ENCODE measurements around the gene SPATA1.
A peak's percentile ranks its signal among the peaks of the same experiment; 100 is the strongest.

SPATA1 gene

DNA sequence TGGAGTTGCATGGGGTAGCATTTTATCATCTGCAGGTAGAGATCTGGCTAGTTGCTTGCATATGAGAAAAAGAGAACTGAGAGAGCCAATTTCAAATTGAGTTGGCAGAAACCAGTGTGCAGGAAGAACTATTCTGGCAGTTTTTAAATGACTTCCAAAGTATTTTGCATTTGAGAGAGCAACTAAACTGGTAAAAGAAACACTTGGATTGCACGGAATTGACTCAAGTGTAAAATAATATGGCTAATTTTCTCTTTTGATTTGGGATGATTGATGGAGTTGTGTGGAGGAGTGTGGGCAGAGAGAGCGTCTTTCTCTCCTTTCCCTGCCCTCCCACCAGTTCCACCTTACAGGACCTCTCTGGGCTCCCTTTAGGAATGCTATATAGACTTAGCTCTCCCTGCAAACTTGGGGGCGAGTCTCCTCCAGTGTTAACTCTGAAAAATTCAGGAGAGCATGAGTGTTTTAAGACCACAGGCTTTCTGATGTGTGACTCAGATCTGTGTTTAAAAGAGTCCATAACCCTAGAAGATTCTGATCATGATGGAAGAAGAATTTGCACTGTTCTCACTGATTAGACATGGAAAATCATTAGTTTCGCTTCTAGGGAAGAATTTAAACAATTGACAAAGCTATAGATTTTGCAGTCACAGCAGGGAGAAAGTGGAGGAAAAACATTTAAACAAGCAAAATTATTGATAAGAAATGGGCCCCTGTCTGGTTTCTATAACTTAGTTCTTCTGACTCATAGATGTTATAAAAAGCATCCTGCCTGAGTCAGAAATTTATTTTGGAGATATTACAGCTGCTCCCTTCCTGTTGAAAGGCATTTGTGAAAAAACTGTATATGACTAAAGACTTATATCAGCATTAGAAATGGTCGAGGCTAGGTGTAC is 92.9 kb downstream of the SPATA1 start:
- TF ChIP-seq, protein P1, sequence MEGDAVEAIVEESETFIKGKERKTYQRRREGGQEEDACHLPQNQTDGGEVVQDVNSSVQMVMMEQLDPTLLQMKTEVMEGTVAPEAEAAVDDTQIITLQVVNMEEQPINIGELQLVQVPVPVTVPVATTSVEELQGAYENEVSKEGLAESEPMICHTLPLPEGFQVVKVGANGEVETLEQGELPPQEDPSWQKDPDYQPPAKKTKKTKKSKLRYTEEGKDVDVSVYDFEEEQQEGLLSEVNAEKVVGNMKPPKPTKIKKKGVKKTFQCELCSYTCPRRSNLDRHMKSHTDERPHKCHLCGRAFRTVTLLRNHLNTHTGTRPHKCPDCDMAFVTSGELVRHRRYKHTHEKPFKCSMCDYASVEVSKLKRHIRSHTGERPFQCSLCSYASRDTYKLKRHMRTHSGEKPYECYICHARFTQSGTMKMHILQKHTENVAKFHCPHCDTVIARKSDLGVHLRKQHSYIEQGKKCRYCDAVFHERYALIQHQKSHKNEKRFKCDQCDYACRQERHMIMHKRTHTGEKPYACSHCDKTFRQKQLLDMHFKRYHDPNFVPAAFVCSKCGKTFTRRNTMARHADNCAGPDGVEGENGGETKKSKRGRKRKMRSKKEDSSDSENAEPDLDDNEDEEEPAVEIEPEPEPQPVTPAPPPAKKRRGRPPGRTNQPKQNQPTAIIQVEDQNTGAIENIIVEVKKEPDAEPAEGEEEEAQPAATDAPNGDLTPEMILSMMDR (IDR thresholded peaks at IDR 0.05; ENCODE audit: low read depth, low read length) = no peak
- Histone ChIP-seq H3K4me3 (ENCODE audit: low read length) (peak overlapping the region; percentile 73), H3K4me2 (ENCODE audit: low read length) (peak overlapping the region; percentile 100), H3K4me1 (ENCODE audit: low read length) (peaks cover 46% of the 10 kb centered on the region), H3K9me3 (ENCODE audit: insufficient read depth, low read length) (no peaks in the 10 kb centered on the region), H3K27ac (ENCODE audit: low read length) (peak overlapping the region; percentile 100), H3K27me3 (ENCODE audit: low read depth, low read length) (no peaks in the 10 kb centered on the region), H3K9ac (ENCODE audit: low read length) (peak overlapping the region; percentile 93), H3K79me2 (ENCODE audit: low read length) (no peaks in the 10 kb centered on the region), H4K20me1 (ENCODE audit: insufficient read depth, low read length) (no peaks in the 10 kb centered on the region), H3K36me3 (replicated peaks; ENCODE audit: low read depth, low read length) (no peaks in the 10 kb centered on the region), H2AFZ (ENCODE audit: low read depth, low read length) (peak overlapping the region; percentile 16; the same call in 1 of the 2 replicates)

DNA sequence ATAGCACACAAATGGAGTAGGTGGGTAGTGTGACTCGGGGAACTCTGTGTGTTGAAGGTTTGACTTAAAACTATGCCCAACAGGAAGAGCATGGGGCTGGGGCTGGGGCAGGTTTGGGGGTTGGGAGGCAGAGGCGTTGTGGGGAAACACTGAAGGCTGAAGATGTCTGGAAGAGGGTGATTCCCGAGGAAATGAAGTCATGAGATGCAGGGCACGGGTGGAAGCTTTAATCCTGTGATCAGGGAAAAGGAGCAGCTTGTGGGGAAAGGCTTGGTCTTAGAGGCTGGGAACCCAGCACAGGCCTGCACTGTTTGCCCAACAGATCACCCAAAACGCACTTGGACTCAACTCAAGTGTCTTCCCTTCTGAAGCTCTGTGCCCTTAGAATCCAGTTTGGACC is 94.6 kb downstream of the SPATA1 start:
- TF ChIP-seq, protein P1 (IDR thresholded peaks at IDR 0.05; ENCODE audit: low read depth, low read length) = no peak
- TF ChIP-seq EZH2phosphoT487 (IDR thresholded peaks at IDR 0.05; ENCODE audit: low read depth) = no peak
- Histone ChIP-seq H3K27me3 (ENCODE audit: low read depth, low read length) (no peaks in the 10 kb centered on the region), H3K9ac (ENCODE audit: low read length) (no peak overlapping the region), H2AFZ (ENCODE audit: low read depth, low read length) (no peak overlapping the region), H3K4me3 (ENCODE audit: low read length) (no peak overlapping the region), H4K20me1 (ENCODE audit: insufficient read depth, low read length) (no peaks in the 10 kb centered on the region), H3K27ac (ENCODE audit: low read length) (peak overlapping the region; percentile 100), H3K4me1 (ENCODE audit: low read length) (peaks cover 46% of the 10 kb centered on the region), H3K36me3 (replicated peaks; ENCODE audit: low read depth, low read length) (no peaks in the 10 kb centered on the region), H3K4me2 (ENCODE audit: low read length) (no peak overlapping the region), H3K79me2 (ENCODE audit: low read length) (no peaks in the 10 kb centered on the region), H3K9me3 (ENCODE audit: insufficient read depth, low read length) (no peaks in the 10 kb centered on the region)

DNA sequence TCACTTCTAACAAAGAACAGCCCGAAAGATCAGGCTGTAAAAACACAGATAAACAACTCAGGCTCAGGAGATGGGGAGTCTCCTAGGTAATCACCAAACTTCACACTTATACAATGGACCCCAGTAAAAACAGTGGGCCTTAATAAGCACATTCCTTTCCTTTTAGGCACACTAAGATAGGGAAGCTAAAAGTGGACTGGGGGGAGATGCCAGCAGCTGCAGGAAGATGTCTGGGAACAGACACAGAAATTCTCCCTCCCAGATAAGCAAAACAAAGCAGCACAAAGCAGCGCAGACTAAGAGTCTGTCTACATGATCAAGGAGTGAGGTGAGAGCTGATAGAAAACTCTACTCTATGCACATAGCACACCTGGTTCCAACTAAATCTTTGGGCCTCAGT is 97.0 kb downstream of the SPATA1 start:
- no peak overlapping the region for H3K4me3 ChIP-seq (ENCODE audit: low read length)
- no peak overlapping the region for H3K9ac ChIP-seq (ENCODE audit: low read length)
- H3K4me1 ChIP-seq (ENCODE audit: low read length) = peaks cover 29% of the 10 kb centered on the region
- no peak overlapping the region for H3K4me2 ChIP-seq (ENCODE audit: low read length)
- no peaks in the 10 kb centered on the region for H3K9me3 ChIP-seq (ENCODE audit: insufficient read depth, low read length)
- H3K79me2 ChIP-seq (ENCODE audit: low read length) = no peaks in the 10 kb centered on the region
- H3K27ac ChIP-seq (ENCODE audit: low read length) = no peak overlapping the region
- no peaks in the 10 kb centered on the region for H3K36me3 ChIP-seq (replicated peaks; ENCODE audit: low read depth, low read length)
- no peak overlapping the region for H2AFZ ChIP-seq (ENCODE audit: low read depth, low read length)
- H3K27me3 ChIP-seq (ENCODE audit: low read depth, low read length) = no peaks in the 10 kb centered on the region
- H4K20me1 ChIP-seq (ENCODE audit: insufficient read depth, low read length) = no peaks in the 10 kb centered on the region
- no peak for TF ChIP-seq EZH2phosphoT487 (IDR thresholded peaks at IDR 0.05; ENCODE audit: low read depth)
- TF ChIP-seq, protein P1 (IDR thresholded peaks at IDR 0.05; ENCODE audit: low read depth, low read length) = no peak

DNA sequence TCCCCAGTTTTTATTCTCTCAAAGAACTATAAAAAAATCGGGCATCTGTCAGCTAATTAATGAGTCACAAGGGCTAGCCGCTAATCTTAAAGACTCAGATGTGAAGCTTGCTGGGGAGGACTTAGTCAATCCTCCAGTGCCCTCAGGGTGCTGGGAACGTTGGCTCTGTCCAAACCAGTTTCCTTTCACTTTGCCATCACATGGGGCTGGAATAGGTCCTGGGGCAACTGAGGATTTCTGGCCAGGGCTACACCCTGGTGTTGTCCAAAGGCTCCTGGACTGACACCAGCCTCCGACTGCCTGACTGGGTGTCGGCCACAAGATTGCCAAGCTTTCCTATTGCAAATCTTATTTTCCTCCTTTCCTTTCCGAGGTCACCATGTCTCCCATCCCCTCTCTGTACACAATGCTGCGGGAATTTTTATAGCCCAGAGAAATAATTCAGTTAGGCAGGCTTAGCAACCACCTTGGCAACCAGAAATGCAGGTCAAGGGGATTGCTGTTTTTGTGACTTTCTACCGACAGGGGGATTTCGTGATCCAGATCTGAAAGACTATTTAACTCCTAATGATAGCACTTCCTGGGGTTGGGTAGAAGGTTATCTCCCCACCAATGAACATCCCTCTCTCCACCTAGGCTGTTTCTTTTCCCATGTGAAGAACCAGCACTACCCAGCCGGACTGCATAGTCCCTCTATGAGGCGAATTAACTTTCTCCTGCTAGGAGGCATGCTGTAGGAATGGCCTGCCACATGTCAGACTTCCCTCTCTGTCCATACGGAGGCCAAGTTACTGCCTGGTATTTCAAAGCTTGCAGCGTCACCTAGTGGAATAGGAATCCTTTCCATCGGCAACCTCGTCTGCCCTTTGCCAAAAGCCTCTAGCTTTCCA is 98.0 kb downstream of the SPATA1 start:
- H3K79me2 ChIP-seq (ENCODE audit: low read length) = no peaks in the 10 kb centered on the region
- H3K36me3 ChIP-seq (replicated peaks; ENCODE audit: low read depth, low read length) = no peaks in the 10 kb centered on the region
- H3K4me2 ChIP-seq (ENCODE audit: low read length) = no peak overlapping the region
- no peak overlapping the region for H3K27ac ChIP-seq (ENCODE audit: low read length)
- TF ChIP-seq, protein P1 (IDR thresholded peaks at IDR 0.05; ENCODE audit: low read depth, low read length) = peak; percentile 26; the same call in 1 of the 2 replicates
- TF ChIP-seq EZH2phosphoT487 (IDR thresholded peaks at IDR 0.05; ENCODE audit: low read depth) = no peak
- H4K20me1 ChIP-seq (ENCODE audit: insufficient read depth, low read length) = no peaks in the 10 kb centered on the region
- no peak overlapping the region for H2AFZ ChIP-seq (ENCODE audit: low read depth, low read length)
- H3K4me1 ChIP-seq (ENCODE audit: low read length) = peaks cover 21% of the 10 kb centered on the region
- H3K9ac ChIP-seq (ENCODE audit: low read length) = no peak overlapping the region
- H3K4me3 ChIP-seq (ENCODE audit: low read length) = no peak overlapping the region
- H3K27me3 ChIP-seq (ENCODE audit: low read depth, low read length) = no peaks in the 10 kb centered on the region
- no peaks in the 10 kb centered on the region for H3K9me3 ChIP-seq (ENCODE audit: insufficient read depth, low read length)
